Osteocyte (in vitro differentiated cells): ENCODE results near the gene SLC35G6. TPM values are rescaled to one million over a fixed set of nuclear protein-coding genes. Genes with fewer than 3 reads are reported as not detected.
A peak's percentile ranks its signal among the peaks of the same experiment; 100 is the strongest.
"Not testable (repeated sequence)": the region's sequence is repeated elsewhere in the genome, so short reads cannot be mapped to it uniquely, and the experiment has no call there.

Source experiments
- DNase-seq: peaks from one replicate; pipeline ENCODE4 v3.0.0; 2021; ENCODE audit warnings: mixed read lengths; ENCODE audit not compliant: unreplicated experiment; ENCODE audit errors: extremely low spot score
- H3K27ac Mint-ChIP-seq: one replicate; pipeline ENCODE4 v1.8.0; 2021; ENCODE audit warnings: mild to moderate bottlenecking, mixed read lengths; ENCODE audit not compliant: unreplicated experiment
- H3K27me3 Mint-ChIP-seq: one replicate; pipeline ENCODE4 v1.8.0; 2021; ENCODE audit warnings: mixed read lengths; ENCODE audit not compliant: unreplicated experiment
- H3K36me3 Mint-ChIP-seq: one replicate; pipeline ENCODE4 v1.8.0; 2021; ENCODE audit warnings: mixed read lengths; ENCODE audit not compliant: unreplicated experiment
- H3K4me1 Mint-ChIP-seq: one replicate; pipeline ENCODE4 v1.8.0; 2021; ENCODE audit warnings: mixed read lengths; ENCODE audit not compliant: unreplicated experiment
- H3K4me3 Mint-ChIP-seq: one replicate; pipeline ENCODE4 v1.8.0; 2021; ENCODE audit warnings: mild to moderate bottlenecking, moderate library complexity, mixed read lengths; ENCODE audit not compliant: unreplicated experiment
- H3K9me3 Mint-ChIP-seq: one replicate; pipeline ENCODE4 v1.8.0; 2021; ENCODE audit warnings: mixed read lengths; ENCODE audit not compliant: unreplicated experiment
- long read RNA-seq: library from polyadenylated mRNA; unstranded; transcript quantifications from one replicate; pipeline ENCODE4 v2.0.0, GENCODE V29; 2021
- total RNA-seq: library from RNA; stranded (reverse); gene quantifications from 2 replicates; pipeline ENCODE4 v1.2.1, GENCODE V29; 2021
- TF ChIP-seq, protein P1 (sequence below): fragments of 200-600 bp; sonication (generic); IDR thresholded peaks from 2 replicates; pipeline ENCODE4 v1.5.0; 2021; ENCODE audit warnings: antibody characterized with exemption, mild to moderate bottlenecking, moderate library complexity

SLC35G6 gene
- total RNA-seq = not detected in 2 replicates
- long read RNA-seq = 0 reads

DNA sequence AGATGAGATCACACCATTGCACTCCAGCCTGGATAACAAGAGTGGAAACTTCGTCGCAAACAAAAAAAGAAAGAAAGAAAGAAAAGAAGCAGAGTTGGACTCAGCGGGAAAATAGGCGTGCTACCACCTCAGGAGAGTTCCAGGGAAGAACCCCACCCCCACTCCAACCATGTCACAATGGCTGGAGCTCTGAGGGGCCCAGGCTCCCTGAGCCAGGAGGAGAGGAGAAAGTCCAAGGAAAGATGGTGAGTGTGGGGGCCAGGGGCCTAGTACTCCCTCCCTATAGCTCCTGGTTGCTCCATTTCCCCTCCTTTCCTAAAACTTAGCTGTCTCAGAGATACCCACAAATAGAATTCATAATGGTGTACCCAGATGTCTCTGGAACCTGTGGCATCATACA, at the start of gene SLC35G6:
TSS of gene SLC35G6 (plus strand) at position 172 of the 400 bp plus-strand sequence. CDS start at position 243, 71 bp downstream.
- not testable (repeated sequence) for H3K36me3 Mint-ChIP-seq, DNase-seq, H3K27me3 Mint-ChIP-seq, H3K9me3 Mint-ChIP-seq
- H3K4me3 Mint-ChIP-seq = peak within 1 kb of the TSS; percentile 84
- peak within 1 kb of the TSS; percentile 100 for H3K27ac Mint-ChIP-seq
- H3K4me1 Mint-ChIP-seq = peaks cover 63% of the 10 kb centered on the region

DNA sequence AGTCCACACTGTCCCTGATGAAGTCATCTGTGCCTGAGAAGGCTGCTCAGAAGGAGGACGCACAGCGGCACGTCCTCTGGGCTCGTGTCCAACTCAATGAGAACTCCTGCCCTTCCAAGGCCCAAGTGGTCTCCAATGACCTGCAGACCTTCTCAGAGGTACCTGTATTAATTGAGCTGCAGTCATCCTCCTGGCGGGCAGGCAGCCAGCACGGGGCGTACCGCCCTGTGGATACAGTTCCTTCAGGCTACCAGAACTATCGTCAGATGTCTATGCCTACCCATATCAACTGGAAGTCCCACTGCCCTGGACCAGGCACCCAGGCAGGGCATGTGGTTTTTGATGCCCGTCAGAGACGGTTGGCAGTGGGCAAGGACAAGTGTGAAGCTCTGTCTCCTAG, 49.0 kb upstream of the SLC35G6 start:
- Mint-ChIP-seq H3K9me3 (no peaks in the 10 kb centered on the region), H3K36me3 (no peaks in the 10 kb centered on the region), H3K4me3 (no peak overlapping the region), H3K27me3 (peaks cover 2% of the 10 kb centered on the region), H3K4me1 (peaks cover 14% of the 10 kb centered on the region), H3K27ac (no peak overlapping the region)
- DNase-seq = no peak
- TF ChIP-seq, protein P1, sequence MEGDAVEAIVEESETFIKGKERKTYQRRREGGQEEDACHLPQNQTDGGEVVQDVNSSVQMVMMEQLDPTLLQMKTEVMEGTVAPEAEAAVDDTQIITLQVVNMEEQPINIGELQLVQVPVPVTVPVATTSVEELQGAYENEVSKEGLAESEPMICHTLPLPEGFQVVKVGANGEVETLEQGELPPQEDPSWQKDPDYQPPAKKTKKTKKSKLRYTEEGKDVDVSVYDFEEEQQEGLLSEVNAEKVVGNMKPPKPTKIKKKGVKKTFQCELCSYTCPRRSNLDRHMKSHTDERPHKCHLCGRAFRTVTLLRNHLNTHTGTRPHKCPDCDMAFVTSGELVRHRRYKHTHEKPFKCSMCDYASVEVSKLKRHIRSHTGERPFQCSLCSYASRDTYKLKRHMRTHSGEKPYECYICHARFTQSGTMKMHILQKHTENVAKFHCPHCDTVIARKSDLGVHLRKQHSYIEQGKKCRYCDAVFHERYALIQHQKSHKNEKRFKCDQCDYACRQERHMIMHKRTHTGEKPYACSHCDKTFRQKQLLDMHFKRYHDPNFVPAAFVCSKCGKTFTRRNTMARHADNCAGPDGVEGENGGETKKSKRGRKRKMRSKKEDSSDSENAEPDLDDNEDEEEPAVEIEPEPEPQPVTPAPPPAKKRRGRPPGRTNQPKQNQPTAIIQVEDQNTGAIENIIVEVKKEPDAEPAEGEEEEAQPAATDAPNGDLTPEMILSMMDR = no peak

DNA sequence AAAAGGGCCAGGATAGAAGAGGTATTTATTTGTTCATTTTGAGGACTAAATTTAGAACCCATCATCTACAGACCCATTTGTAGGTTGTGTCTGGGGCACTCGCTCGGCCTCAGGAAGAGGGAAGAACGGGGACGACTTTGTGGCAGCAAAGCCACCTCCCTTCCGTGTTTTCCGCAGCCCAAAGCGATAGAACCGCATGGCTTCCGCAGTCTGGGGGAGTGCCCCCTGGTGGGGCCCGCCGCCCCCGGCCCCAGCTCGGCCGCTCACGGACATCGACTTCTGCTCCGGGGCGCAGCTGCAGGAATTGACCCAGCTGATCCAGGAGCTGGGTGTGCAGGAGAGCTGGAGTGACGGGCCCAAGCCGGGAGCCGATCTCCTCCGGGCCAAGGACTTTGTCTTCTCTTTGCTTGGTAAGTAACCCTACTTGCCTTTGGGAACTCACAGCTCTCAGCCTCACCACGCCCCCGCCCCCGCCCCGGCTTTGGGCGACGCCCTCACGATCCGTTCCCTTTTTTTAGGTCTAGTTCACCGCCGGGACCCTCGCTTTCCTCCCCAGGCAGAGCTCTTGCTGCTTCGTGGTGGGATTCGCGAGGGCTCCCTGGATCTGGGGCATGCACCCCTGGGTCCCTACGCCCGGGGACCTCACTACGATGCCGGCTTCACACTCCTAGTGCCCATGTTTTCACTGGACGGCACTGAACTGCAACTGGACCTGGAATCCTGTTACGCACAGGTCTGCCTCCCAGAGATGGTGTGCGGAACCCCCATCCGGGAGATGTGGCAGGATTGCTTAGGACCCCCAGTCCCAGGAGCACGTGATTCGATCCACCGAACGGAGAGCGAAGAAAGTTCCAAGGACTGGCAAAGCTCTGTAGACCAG, 45.3 kb upstream of the SLC35G6 start:
- Mint-ChIP-seq H3K9me3 (no peaks in the 10 kb centered on the region), H3K27me3 (peaks cover 25% of the 10 kb centered on the region), H3K27ac (peak overlapping the region; percentile 82), H3K4me3 (peak overlapping the region; percentile 81), H3K36me3 (peaks cover 2% of the 10 kb centered on the region), H3K4me1 (peaks cover 43% of the 10 kb centered on the region)
- DNase-seq = no peak
- TF ChIP-seq, protein P1 = peak; percentile 24

DNA sequence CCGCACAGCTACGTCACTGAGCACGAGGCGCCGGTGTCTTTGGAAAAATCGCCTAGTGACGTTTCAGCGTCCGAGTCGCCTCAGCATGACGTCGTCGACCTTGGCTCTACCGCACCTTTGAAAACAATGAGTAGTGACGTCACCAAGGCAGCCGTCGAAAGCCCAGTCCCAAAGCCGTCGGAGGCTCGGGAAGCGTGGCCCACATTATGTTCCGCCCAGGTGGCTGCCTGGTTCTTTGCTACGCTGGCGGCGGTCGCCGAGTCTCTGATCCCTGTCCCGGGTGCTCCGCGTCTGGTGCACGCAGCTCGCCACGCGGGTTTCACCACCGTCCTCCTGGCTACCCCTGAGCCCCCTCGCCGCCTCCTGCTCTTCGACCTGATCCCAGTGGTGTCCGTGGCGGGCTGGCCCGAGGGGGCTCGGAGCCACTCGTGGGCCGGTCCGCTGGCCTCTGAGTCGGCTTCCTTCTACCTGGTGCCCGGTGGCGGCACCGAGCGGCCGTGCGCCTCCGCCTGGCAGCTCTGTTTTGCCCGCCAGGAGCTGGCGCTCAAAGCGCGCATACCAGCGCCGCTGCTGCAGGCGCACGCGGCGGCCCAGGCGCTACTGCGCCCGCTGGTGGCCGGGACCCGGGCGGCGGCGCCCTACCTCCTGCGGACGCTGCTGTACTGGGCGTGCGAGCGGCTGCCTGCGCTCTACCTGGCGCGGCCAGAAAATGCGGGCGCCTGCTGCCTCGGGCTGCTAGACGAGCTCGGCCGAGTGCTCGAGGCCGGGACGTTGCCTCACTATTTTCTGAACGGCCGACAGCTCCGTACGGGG, 44.5 kb upstream of the SLC35G6 start:
- peaks cover 28% of the 10 kb centered on the region for H3K27me3 Mint-ChIP-seq
- H3K27ac Mint-ChIP-seq = peak overlapping the region; percentile 82
- TF ChIP-seq, protein P1 = peak; percentile 91

DNA sequence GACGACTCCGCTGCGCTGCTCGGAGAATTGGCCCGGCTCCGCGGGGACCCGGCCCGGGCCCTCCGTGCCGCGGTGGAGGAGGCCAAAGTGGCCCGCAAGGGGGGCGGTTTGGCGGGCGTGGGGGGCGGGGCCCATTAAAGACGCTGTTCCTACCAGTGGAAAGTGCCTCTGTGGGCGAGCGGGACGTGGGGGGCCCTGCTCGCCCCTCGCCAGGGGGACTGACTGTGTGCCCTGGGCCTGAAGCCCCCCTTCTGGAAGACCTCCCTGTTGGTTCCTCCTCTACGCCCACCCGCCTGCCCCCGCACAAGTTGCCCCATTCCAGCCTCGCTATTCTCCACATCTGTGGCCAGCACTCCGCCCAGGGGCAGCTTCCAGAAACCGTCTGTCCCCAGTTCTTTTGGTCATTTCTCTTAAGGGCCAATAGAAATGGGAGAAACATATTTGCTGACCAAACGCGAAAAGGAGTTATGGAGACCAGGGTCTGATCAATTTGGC, 43.8 kb upstream of the SLC35G6 start:
- Mint-ChIP-seq H3K27ac (no peak overlapping the region), H3K4me1 (peaks cover 43% of the 10 kb centered on the region), H3K4me3 (peak overlapping the region; percentile 81), H3K36me3 (peaks cover 2% of the 10 kb centered on the region), H3K27me3 (peaks cover 31% of the 10 kb centered on the region), H3K9me3 (no peaks in the 10 kb centered on the region)
- TF ChIP-seq, protein P1 = no peak
- no peak for DNase-seq

More for the DNA sequence above, 44.5 kb upstream of the SLC35G6 start:
- Mint-ChIP-seq H3K4me3 (peak overlapping the region; percentile 81), H3K4me1 (peaks cover 43% of the 10 kb centered on the region), H3K9me3 (no peaks in the 10 kb centered on the region), H3K36me3 (peaks cover 2% of the 10 kb centered on the region)
- peak; percentile 92 for DNase-seq
